ENCODE measurements around the gene IL1A. TPM values are rescaled to one million over a fixed set of nuclear protein-coding genes. Genes with fewer than 3 reads are reported as not detected.

Gene IL1A
- total RNA-seq, 2 donors from 2014 or later: 0.73 to 1.0 TPM

GRCh38 chr2:112723995-112724394, 60.3 kb downstream of the IL1A start:
- Mint-ChIP-seq H3K36me3 (ENCODE audit: low read depth) (no peaks in the 10 kb centered on the region), H3K4me1 (peaks cover 14% of the 10 kb centered on the region), H3K4me3 (no peak overlapping the region), H3K27ac (no peak overlapping the region), H3K9me3 (no peaks in the 10 kb centered on the region), H3K27me3 (ENCODE audit: insufficient read depth) (no peaks in the 10 kb centered on the region)
- H3K9ac ChIP-seq (ENCODE audit: extremely low read depth, low read length, poor library complexity, severe bottlenecking): no peak overlapping the region
- no peak for DNase-seq
- no peaks in the 10 kb centered on the region for H3K27me3 ChIP-seq (ENCODE audit: control insufficient read depth, insufficient read depth, low read length, poor library complexity, severe bottlenecking)
- H3K4me1 ChIP-seq (ENCODE audit: control insufficient read depth, insufficient read depth, low read length): peaks cover 9% of the 10 kb centered on the region
- H3K9me3 ChIP-seq (ENCODE audit: control insufficient read depth, low read length): no peaks in the 10 kb centered on the region
- 93 to 96% methylated on average over 7 to 8 of the region's 8 CpGs for WGBS, 2 experiments (ENCODE audit: insufficient coverage in 1 of 2, insufficient read length in 1 of 2)
- no peaks in the 10 kb centered on the region for H3K36me3 ChIP-seq (ENCODE audit: control insufficient read depth, insufficient read depth, low read length)
- no peak for TF ChIP-seq CTCF (conservative IDR thresholded peaks at IDR 0.05)
- no peak overlapping the region for H3K27ac ChIP-seq (ENCODE audit: low read depth, low read length)
- H3K4me3 ChIP-seq (ENCODE audit: low read length): no peak overlapping the region

Other genes with a start within 250 kb of the IL1A start
- gene POLR1B, start 242.0 kb downstream of the IL1A start, total RNA-seq: 10 to 100 TPM; 25.6 to 31.9 TPM
- 10 to 100 TPM; 39.1 to 48.2 TPM for gene CHCHD5, start 199.9 kb downstream of the IL1A start, total RNA-seq
- 10 to 100 TPM; 67.3 to 86.7 TPM for gene SLC20A1, start 138.6 kb downstream of the IL1A start, total RNA-seq
- not detected for gene NT5DC4, start 63.5 kb downstream of the IL1A start, total RNA-seq
- gene CKAP2L, start 19.9 kb downstream of the IL1A start, total RNA-seq: 10 to 100 TPM; 20.1 to 30.3 TPM
- not detected for gene IL1B, start 52.3 kb upstream of the IL1A start, total RNA-seq
- not detected for gene IL37, start 126.7 kb upstream of the IL1A start, total RNA-seq
- gene IL36G, start 193.5 kb upstream of the IL1A start, total RNA-seq: not detected
- not detected for gene IL36A, start 221.0 kb upstream of the IL1A start, total RNA-seq

Data from endodermal cell (in vitro differentiated cells).